Posterior vena cava (tissue), 2 donors: ENCODE data around the gene UBL3. TPM values are rescaled to one million over a fixed set of nuclear protein-coding genes. Genes with fewer than 3 reads are reported as not detected.
A peak's percentile ranks its signal among the peaks of the same experiment; 100 is the strongest.

Experiments
- DNase-seq: peaks from one replicate; pipeline ENCODE4 v3.0.0-alpha.2; 2020; ENCODE audit warnings: low spot score
- intact Hi-C, 2 donors: fragments of 100-400 bp; cut with DNase I; formaldehyde crosslinking; loops; one replicate each; pipeline versions ENCODE4 v1.14.1 to v1.14.2; 2022 to 2023
- total RNA-seq, 2 donors: library from RNA; stranded (reverse); fragmentation: NEBNext Ultra II Directional; extraction: Animal tissue kit (Norgen Biotek cat#: 25700); gene quantifications; one replicate each; pipeline ENCODE4 v1.2.1, GENCODE V29; 2021
- donor health status: DM: yes; HTN: yes; CAD: no.
- donor health status: DM: yes; HTN: yes; CAD: no.

The UBL3 gene
- total RNA-seq, 2 donors from 2014 or later = 29.6 to 32.9 TPM

GRCh38 chr13:29782798-29783197 is 67.6 kb downstream of the UBL3 start:
- intact Hi-C loops = loop anchor here in 1 of 2 donors (10.0 kb wide), 1 partner anchor 332 kb away; no protein-coding TSS in a partner anchor
- no peak for DNase-seq

GRCh38 chr13:29774830-29775229 is 75.6 kb downstream of the UBL3 start:
- no peak for DNase-seq
- intact Hi-C loops = no loop called here

- DNase-seq = no peak
- intact Hi-C loops = loop anchor here in 1 of 2 donors (2.0 kb wide), 1 partner anchor 342 kb away; no protein-coding TSS in a partner anchor
Measured at GRCh38 chr13:29771247-29771646, 79.2 kb downstream of the UBL3 start.

GRCh38 chr13:29767006-29767405 is 83.4 kb downstream of the UBL3 start:
- no peak for DNase-seq
- intact Hi-C loops = no loop called here

- intact Hi-C loops = no loop called here
- no peak for DNase-seq
Measured at GRCh38 chr13:29763436-29764180, 86.8 kb downstream of the UBL3 start.

- intact Hi-C loops = no loop called here
- DNase-seq = no peak
Measured at GRCh38 chr13:29761815-29762214, 88.6 kb downstream of the UBL3 start.

GRCh38 chr13:29761160-29761559 is 89.3 kb downstream of the UBL3 start:
- intact Hi-C loops = no loop called here

GRCh38 chr13:29760544-29760943 is 89.9 kb downstream of the UBL3 start:
- no peak for DNase-seq
- intact Hi-C loops = no loop called here

More at GRCh38 chr13:29761160-29761559, 89.3 kb downstream of the UBL3 start:
- DNase-seq = no peak

GRCh38 chr13:29758531-29759114 is 91.8 kb downstream of the UBL3 start:
- no peak for DNase-seq

GRCh38 chr13:29756506-29756905 is 93.9 kb downstream of the UBL3 start:
- intact Hi-C loops = no loop called here
- no peak for DNase-seq

More at GRCh38 chr13:29758531-29759114, 91.8 kb downstream of the UBL3 start:
- intact Hi-C loops = no loop called here

- no peak for DNase-seq
- intact Hi-C loops = no loop called here
Measured at GRCh38 chr13:29754473-29754806, 96.0 kb downstream of the UBL3 start.

- no peak for DNase-seq
- intact Hi-C loops = no loop called here
Measured at GRCh38 chr13:29753618-29754472, 96.6 kb downstream of the UBL3 start.

GRCh38 chr13:29752175-29752574 is 98.2 kb downstream of the UBL3 start:
- no peak for DNase-seq
- intact Hi-C loops = no loop called here

GRCh38 chr13:29750183-29750530 is 100.3 kb downstream of the UBL3 start:
- intact Hi-C loops = no loop called here
- no peak for DNase-seq

GRCh38 chr13:29749401-29750182 is 100.8 kb downstream of the UBL3 start:
- no peak for DNase-seq
- intact Hi-C loops = no loop called here

- no peak for DNase-seq
- intact Hi-C loops = no loop called here
Measured at GRCh38 chr13:29748097-29748496, 102.3 kb downstream of the UBL3 start.

GRCh38 chr13:29746148-29746677 is 104.2 kb downstream of the UBL3 start:
- DNase-seq = no peak
- intact Hi-C loops = no loop called here

- intact Hi-C loops = no loop called here
- no peak for DNase-seq
Measured at GRCh38 chr13:29745704-29746103, 104.7 kb downstream of the UBL3 start.

GRCh38 chr13:29743201-29743786 is 107.1 kb downstream of the UBL3 start:
- DNase-seq = peak; percentile 85
- intact Hi-C loops = no loop called here
